ENCODE results near the gene ADCY3.

Gene ADCY3

DNA sequence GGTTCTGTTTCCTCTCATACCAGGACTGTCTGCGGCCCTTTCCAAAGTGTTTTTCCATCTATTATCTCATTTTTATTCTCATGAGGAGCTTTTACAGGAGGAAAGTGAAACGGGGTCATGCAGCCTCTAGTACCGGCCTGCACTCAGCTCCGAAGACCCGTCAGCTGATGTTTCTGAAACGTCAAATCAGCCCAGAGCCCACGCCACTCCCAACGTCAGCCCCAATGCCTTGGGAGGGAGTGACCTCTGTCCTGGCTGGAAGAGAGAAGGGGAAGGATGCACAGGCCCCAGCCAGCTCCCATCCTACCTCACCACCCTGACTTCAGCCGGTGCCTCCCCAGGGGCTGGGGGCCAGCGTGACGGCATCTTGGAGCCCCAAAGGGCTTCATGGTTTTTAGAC, 58.5 kb downstream of the ADCY3 start:
- TF ChIP-seq, protein P1, sequence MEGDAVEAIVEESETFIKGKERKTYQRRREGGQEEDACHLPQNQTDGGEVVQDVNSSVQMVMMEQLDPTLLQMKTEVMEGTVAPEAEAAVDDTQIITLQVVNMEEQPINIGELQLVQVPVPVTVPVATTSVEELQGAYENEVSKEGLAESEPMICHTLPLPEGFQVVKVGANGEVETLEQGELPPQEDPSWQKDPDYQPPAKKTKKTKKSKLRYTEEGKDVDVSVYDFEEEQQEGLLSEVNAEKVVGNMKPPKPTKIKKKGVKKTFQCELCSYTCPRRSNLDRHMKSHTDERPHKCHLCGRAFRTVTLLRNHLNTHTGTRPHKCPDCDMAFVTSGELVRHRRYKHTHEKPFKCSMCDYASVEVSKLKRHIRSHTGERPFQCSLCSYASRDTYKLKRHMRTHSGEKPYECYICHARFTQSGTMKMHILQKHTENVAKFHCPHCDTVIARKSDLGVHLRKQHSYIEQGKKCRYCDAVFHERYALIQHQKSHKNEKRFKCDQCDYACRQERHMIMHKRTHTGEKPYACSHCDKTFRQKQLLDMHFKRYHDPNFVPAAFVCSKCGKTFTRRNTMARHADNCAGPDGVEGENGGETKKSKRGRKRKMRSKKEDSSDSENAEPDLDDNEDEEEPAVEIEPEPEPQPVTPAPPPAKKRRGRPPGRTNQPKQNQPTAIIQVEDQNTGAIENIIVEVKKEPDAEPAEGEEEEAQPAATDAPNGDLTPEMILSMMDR (IDR thresholded peaks at IDR 0.05; ENCODE audit: insufficient read depth, missing control alignments), result no peak
- no peak for DNase-seq (ENCODE audit: insufficient read length, low spot score)
- FAIRE-seq, result no peak

DNA sequence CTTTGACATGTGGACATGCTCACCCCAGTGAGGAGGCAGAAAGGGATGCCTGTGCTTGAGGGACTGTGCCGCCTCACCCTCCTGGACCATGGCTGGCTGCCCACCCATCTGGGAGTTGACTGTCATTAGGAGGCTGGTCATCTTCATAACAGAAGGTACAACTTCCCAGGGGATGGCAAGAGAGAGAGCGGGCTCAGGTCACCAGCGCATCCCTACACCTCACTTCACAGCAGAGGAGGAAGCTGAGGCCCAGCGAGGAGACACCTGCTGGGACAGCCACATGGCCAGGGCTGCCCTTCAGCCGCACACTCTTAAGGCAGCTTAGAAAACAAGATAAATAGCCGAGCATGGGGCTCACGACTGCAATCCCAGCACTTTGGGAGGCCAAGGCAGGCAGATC, 59.4 kb downstream of the ADCY3 start:
- FAIRE-seq, result no peak
- TF ChIP-seq, protein P1 (IDR thresholded peaks at IDR 0.05; ENCODE audit: insufficient read depth, missing control alignments), result no peak

DNA sequence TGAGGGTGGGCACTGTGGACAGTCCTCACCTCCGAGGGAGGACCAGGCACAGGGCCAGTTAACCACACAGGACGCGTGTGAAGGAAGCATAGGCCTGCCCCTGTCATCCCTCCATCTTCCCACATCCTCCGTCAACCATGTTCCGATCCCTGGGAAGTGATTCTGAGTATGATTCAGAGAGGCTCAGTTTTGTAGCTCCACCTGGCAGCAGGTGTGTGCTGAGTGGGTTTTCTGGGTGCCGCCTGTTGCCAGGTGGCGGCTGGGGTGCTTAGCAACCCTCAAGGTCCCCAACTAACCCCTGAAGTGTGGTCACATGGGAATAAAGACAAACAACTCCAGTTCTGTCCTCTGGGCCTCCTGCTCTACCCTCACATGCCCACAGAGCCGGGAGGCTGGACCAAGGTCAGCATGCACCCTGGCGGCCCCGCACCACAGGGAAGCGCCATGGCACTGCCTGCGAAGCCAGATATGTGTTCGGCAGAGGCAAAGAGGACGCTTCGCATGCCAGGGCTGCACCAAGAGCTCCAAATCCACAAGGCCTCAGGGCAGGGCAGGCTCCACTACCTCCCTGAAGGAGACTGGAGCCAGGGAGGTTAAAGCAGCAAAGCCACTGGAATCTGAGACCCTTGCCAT, 60.0 kb downstream of the ADCY3 start:
- no peak for FAIRE-seq
- no peak for DNase-seq (ENCODE audit: insufficient read length, low spot score)
- TF ChIP-seq, protein P1 (IDR thresholded peaks at IDR 0.05; ENCODE audit: insufficient read depth, missing control alignments), result no peak

More for the DNA sequence above, 59.4 kb downstream of the ADCY3 start:
- no peak for DNase-seq (ENCODE audit: insufficient read length, low spot score)

DNA sequence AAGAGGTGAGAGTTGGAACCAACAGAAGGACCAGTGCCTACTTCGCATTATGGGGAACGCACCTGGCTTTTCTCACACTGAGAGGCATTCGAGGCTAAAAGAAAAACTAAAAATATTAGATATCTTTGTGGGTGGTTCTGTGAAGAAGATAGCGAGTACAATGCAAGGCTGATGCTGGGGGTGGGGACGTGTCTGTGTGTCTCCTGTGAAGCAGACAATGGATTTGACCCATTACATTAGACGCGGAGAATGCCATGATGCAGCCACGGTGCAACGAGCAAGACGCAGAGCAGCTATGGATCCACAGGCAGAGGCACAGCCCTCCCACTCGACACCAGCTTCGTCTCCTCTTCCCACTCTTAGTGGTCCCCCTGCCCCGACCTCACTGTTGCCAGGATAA, 61.0 kb downstream of the ADCY3 start:
- FAIRE-seq, result no peak
- DNase-seq (ENCODE audit: insufficient read length, low spot score), result no peak
- TF ChIP-seq, protein P1 (IDR thresholded peaks at IDR 0.05; ENCODE audit: insufficient read depth, missing control alignments), result no peak

DNA sequence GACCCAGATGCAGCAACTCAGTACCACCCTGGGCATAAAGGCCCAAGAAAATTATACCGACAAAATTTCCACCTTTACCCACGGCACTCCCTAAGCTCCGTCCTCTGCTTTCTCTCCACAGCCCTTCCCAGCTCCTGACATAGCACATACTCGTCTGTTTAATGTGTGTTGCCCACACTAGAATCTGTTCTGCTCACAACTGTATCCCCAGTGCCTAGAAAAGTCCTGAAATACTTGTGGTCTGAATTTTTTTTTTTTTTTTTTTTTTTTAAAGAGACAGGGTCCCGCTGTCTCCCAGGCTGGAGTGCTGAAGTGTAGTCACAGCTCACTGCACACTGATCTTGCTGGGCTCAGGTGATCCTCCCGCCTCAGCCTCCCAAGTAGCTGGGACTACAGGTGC, 62.3 kb downstream of the ADCY3 start:
- DNase-seq (ENCODE audit: insufficient read length, low spot score) (no peak), FAIRE-seq (no peak)
- TF ChIP-seq, protein P1 (IDR thresholded peaks at IDR 0.05; ENCODE audit: insufficient read depth, missing control alignments), result no peak

DNA sequence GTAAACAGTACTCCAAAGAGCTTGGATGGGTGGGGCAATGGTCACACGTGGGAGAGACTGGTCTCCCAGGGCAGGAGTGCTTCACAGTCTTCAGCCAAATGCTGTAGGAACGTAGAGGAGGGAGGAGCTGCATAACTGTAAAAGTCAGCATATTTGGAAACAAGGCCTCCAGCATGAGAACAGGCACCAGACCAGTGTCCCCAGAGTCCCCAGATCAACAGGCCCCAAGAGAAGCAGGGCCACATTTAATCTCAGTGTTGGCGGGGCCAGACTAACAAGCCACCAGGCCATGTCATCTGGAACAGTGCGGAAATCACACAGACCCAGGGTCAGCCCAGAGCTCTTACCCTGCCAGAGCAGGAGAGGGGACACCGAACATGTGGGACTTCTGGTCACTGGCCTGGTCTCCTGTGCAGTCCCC, 63.2 kb downstream of the ADCY3 start:
- TF ChIP-seq, protein P1 (IDR thresholded peaks at IDR 0.05; ENCODE audit: insufficient read depth, missing control alignments), result no peak
- no peak for FAIRE-seq
- no peak for DNase-seq (ENCODE audit: insufficient read length, low spot score)

DNA sequence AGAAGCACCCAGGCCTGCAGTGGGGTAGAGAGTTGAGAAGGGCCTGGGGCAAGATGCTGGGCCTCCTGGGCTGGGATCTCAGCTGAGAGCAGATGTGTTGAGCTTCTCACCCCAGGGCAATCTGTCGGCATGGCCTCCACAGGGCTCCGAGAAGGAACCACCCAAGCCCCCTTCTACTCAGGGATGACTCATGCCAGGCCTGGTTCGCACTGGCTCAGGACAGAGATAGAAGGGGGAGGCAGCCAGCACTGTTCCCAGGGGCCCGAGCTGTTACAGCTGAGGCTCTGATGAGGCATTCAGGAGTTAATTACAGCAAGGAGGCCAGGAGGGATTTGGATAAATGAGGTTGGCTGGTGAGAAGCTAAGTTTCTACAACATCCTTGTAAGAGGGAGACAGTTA, 64.3 kb downstream of the ADCY3 start:
- no peak for FAIRE-seq

More for the DNA sequence above, 64.3 kb downstream of the ADCY3 start:
- no peak for DNase-seq (ENCODE audit: insufficient read length, low spot score)
- TF ChIP-seq, protein P1 (IDR thresholded peaks at IDR 0.05; ENCODE audit: insufficient read depth, missing control alignments), result no peak

Data from D721Med (cell line).